GM19193 (cell line): Measurements from ENCODE around the gene GRM7.

ENCODE experiments used
- POLR2A ChIP-seq: IDR thresholded peaks from 4 replicates; pipeline ENCODE4 v1.6.1; 2011; ENCODE audit not compliant: insufficient read depth, insufficient read length; ENCODE audit errors: extremely low read depth

GRM7 gene

DNA sequence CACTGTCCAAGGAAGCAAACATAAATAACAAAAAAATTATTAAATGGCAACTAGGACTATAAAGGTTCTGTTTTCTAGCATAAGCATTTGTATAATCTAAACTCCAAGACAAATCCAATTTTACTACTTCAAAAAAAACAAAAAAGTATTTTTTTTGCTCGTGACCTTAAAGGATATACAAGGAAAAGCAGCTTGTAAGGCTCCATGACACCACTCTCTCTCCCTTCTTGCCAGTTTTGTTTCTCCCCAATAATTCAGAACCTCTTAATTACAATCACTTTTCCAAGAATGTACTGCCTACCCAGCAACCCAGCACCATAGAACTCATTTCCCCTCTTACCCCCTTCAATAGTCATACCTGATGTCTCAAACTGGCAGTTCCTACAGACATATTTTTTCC lies 496.2 kb downstream of the GRM7 start:
- TF ChIP-seq POLR2A, result no peak

DNA sequence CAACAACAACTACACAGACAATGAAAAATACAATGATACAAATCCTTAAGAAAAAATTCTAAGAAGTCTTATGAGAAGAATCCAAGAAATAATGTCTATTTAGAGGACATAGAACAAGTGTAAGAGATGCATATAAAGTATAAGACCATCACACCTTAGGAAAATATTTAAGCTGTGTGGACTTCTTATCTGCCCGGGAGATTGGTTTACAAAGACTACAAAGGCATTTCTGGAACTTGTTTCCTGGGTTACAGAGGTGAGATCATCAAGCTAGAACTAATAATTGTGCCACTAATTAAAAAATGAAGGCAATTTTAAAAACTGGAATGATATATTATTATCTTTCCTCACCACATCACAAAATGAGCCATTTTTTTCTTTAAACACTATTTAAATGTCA lies 507.1 kb downstream of the GRM7 start:
- TF ChIP-seq POLR2A, result no peak

DNA sequence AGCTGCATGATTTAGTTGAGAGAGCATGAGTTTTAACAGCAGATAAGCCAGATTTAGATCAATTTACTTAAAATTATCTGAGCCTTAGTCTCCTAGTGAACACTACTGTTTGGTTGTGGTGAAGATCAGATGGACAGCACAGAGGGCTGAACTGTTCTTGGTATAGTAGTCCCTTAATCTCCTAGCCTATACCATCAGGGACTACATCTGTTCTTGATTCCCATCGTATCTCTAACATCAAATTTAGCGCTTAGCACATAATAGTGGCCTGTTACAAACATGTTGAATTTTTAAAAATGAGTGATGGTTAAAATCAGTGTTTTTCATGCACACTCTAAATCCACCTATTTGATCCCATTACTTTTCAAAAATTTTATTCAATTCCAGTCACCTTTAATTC lies 507.7 kb downstream of the GRM7 start:
- TF ChIP-seq POLR2A, result no peak

DNA sequence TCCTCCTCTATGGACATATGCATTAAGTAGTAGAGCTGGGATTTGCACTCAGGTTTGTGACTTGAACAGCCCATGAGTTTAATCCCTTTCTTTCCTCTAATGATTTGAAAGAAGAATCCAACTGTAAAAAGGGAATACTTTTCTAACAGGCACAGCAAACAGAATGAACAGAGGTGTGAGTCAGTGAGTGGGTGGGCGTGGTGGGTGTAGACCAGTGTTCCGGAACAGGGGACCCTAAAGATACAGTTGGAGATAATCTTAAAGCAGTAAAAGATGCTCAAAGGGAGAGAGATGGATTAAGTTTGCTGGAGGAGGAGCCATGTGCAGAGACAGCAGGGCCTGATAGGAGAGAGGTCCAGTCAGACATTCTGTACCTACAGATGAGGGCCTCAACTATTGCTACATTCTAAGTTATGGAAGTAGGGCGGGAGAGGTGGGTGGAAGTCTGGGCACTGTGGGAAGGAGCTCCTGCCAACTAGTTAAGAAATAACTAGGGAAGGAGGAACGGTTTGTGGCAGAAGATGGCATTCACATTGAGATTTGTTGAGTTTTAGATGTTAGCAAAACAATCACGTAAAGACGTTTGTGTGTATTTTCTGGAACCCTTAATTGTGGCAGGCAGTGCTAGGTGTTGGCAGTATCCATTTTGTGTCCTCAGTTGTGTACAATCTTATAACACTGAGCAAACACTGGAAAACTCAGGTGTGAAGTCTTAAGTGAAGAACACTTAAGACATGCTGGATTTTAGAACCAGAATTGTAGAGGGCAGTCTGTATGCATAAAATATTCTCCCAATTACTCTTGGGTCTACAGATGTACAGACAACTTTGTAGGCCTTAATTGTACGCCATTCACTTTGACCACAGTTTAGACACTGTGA lies 511.0 kb downstream of the GRM7 start:
- TF ChIP-seq POLR2A, result no peak

DNA sequence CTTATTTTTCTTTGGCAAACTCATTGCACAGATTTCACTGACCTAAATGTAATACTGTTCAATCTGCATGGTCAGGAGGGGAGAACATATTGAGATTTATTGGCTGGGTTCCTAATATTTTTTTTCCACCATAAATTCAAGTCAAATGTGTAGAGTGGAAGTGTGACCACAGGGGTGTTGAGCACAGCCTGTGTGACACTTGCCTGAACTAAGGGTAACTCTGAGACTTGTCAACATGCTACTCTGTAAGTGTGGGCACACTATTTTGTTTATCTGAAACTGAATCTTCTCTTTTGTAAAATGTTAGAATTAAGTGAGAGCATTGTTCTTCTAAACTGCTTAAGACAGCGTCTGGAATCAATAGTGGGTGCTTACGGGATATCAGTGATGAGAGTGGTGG lies 516.2 kb downstream of the GRM7 start:
- TF ChIP-seq POLR2A, result no peak

DNA sequence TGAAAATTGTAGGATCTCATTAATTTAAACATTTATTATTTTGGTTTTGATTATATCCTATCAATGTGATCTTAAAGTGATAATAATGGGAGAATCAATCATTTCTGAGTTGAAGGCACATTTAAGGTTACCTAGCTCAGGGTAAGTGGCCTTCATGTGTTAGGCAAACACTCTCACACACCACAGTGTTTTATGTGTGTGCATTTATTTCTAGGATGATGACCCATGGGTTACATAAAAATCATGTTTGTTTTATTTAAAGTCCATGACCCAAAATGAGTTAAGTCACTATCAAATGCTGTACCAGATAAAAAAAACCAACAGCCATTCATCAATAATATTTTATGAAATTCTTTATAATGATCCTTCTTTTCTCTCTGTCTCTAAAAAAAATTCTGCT lies 520.8 kb downstream of the GRM7 start:
- TF ChIP-seq POLR2A, result no peak

DNA sequence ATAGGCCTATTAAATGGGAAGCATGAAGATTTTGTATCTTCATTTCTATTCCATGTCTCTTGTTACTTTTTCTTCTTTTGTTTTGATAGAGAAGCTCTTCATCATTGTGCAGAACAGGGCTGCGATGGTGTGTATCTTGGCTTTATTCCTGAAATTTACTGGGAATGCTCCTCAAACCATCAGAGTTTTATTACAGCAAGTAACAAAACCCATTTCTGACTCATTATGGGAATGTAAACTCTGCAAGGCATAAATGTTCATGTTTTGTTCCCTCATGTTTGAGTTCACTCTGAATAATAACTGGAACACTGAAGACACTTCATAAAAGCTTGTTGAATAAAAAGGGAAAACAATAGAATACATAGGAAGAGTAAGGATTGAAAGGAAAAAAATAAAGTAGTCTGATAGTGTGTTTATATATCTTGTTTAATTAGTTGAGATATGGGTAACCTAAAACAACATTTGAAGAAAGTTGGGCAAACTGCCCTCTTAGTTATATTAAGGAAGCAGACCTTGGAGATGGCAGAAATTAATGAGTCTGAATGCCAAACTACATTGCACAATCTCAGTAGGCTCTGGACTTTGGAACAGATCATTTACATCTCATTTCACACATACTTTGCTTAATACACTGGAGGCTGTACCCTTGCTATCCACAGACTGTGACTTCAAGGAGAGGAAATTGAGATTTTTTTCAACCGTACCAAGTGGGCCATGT lies 521.5 kb downstream of the GRM7 start:
- no peak for TF ChIP-seq POLR2A

DNA sequence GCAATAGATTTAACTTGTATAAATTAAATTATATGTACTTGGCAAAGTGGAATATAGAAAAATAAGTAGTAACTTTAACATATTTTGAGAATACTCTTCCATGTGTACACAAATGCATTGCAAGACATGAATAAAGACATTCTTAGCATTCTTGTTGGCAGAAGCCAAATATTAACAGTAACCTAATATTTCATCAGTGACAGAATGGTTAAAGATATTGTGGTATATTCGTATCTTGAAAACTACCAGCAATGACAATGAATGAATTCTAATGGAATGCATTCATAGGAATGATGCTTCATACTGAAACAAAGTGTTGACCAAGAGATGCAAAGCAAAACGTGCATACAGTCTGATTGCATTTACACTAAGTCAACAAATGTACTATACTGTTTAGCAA lies 524.7 kb downstream of the GRM7 start:
- no peak for TF ChIP-seq POLR2A

DNA sequence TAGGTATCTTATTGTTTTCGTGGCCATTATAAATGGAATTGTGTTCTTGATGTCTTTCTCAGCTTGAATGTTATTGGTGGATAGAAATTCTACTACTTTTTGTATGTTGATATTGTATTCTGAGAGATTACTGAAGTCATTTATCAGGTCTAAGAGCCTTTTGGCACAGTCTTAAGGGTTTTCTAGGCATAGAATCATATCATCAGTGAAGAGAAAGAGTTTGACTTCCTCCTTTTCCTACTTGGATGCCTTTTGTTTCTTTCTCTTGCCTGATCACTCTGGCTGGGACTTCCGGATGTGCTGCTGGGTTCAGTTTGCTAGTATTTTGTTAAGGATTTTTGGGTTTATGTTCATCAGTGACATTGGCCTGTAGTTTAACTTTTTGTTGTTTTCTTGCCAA lies 527.1 kb downstream of the GRM7 start:
- TF ChIP-seq POLR2A, result no peak

DNA sequence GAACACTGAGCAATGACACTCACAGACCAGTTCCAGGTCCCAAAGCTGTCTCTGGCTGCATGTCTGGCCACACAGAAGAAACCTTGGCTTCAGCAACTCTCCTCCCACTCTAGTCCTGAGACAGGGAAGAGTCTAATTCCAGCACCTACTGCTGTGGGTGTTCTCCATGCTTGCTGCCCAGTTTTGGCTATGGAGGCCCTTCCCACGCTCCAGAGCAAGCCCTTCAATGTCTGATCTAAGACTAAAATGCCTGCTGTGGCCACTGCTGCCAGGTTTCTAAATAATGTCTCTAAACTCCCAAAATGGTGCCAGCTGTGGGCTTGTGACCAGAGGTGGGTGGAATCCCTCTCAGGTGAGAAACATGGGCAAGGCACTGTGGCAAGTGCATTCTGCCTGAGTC lies 531.3 kb downstream of the GRM7 start:
- TF ChIP-seq POLR2A, result no peak

DNA sequence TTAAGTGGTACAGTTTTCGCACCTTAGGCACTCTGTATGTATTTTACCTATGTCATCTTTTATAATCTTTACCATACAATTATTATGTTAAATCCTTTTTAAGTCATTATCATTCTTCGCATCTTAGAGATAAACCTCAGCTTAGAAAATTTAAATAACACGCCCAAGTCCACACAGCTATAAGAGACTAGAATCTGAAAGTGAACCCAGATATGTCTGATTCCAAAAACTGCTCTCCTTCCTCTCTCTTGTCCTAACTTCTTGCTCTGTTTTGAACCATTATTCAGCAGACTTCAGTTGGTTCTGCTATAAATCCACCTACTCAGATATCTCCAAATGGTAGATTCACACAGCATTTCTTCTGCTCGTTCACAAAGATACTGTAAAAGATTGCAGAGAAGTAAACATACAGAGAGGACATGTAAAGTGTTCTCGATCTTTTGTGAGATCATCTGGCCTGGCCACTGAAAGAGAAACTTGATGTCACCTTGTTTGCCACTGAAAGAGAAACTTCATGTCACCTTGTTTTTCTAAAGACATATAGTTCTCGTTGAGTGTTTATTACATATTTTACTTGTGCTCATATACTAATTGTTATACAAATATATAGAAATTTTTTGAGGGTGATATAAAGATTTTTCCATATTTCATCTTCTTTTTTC lies 533.2 kb downstream of the GRM7 start:
- no peak for TF ChIP-seq POLR2A

DNA sequence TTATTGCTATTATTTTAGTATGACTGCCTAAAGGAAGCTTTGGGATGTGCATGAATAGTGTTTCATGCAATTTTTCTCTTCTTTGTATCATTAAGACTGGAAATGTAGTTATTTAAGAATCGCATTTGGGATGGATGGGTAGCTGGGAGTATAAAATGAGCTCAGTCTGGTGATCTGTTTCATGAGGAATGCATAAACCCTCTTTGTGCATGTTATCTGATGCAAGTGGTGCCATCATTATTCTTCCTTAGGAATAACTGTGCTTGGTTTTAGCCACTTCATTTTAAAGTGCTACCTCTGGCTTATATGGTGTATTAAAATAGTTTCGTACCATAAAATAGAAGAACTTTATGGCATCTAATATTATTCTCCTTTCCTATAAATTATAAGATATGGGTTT lies 535.6 kb downstream of the GRM7 start:
- TF ChIP-seq POLR2A, result no peak

DNA sequence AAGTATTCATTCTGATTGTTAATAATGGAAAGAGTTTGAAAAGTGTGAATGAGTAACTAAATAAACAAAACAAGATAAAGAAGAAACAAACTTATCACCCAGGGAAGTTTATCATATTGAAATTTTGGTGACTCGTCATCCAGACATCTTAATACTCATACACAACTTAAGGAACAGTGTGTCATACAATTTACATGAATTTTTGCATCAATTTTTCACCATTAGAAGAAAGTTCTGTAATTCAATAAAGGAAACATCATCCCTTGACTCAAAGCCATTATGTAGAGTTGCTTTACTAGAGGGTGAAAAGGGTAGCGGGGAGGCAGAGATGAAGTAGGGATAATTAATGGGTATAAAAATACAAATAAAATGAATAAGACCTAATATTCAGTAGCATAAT lies 536.2 kb downstream of the GRM7 start:
- TF ChIP-seq POLR2A, result no peak

DNA sequence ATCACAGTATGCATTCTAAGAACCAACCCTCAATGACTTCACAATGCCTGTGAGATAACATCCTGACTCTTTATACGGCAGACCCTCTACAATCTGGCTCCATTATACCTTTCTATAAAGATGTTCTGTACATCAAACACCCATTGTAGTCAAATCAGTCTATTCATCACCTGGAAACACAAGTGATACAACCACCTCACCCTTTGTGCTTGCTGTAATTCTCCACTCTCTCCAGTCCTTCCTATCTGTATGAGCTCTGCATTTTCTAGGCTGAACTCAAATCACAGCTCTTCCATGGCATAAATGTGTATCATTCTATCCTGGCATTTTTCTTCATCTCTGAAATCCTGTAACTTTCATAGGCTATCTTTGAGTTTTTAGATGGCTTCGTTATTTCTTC lies 539.4 kb downstream of the GRM7 start:
- no peak for TF ChIP-seq POLR2A

DNA sequence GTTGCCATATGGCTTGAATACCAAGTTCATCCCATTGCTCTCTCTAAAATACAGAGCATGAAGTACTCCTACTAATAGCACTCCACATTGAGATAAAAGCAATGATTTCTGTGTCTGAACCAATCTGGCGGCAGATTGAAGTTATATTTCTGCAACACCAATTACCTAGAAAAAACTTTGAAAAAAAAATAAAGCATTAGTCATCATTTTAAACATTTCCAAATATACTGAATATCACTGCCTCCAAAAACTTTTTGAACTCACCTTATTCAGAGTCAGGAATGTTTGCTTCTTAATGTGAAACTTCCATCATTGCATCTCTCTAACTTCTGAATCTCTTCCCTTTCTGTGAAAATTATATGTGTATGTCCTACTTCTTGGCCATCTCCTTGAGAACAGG lies 540.5 kb downstream of the GRM7 start:
- no peak for TF ChIP-seq POLR2A

DNA sequence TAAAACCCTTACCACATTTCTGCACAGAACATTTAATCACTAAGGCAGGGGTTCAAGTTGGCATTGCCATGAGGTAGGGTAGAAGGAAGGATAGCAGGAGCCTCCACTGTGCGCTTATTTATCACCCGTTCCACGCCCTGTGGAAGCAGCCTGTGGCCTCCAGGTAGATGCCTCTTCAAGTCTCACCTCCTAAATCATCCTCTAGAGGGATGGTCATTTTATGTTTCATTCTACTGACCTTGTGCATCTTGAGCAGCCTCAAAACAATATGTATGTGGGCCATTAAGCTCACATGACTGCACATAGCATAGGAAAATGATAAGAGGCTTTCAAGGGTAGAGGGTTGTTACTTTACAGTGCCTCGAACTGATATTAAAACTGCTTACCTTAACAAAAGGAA lies 546.2 kb downstream of the GRM7 start:
- TF ChIP-seq POLR2A, result no peak

DNA sequence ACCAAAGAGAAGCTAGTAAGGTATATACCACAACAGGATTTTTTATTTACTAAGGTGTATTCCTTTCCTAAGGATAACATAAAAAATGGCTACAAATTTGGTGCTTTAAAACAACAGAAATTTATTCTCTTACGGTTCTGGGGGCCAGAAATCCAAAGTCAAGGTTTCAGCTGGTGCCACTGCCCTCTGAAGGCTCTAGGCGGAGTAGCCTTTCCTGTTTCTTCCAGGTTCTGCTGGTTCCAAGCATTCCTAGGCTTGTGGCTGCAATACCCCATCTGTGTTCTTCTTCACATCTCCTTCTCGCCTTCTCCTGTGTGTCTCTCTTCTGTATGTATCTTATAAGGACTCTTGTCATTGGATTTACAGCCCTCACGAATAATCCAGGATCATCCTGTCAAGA lies 549.9 kb downstream of the GRM7 start:
- no peak for TF ChIP-seq POLR2A

DNA sequence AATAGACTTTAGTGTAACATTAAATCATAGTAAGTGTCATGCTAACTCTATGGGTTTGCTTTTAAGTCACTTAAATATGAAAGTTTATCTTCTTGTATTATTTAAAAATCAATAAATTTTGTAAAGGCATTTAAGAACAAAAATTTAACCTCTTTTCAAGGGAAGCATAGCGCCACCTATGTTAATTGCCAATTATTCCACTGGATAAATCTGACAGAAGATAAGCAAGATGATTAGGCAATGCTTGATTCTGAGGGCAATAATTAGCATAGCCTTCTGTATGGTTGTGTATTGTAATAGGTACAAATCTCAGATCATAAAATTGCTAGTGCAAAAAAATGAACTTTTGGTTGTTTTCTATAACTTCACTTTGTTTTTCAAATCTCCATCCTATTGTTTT lies 560.1 kb downstream of the GRM7 start:
- TF ChIP-seq POLR2A, result no peak
